Non-pigmented ciliary epithelial cell (primary cell): ENCODE data around the gene RBM27.
"Not testable (repeated sequence)": the region's sequence is repeated elsewhere in the genome, so short reads cannot be mapped to it uniquely, and the experiment has no call there.

Source experiments
- DNase-seq: peaks from one replicate; pipeline ENCODE4 v3.0.0-alpha.2; 2010; ENCODE audit warnings: low read depth

The RBM27 gene

GRCh38 chr5:146203011-146203871, at the start of gene RBM27:
TSS of gene RBM27 (plus strand) at chr5:146203605. CDS start at chr5:146203766, 161 bp downstream.
- peak; percentile 97 for DNase-seq

GRCh38 chr5:146158255-146158654, 45.1 kb upstream of the RBM27 start:
- DNase-seq = no peak

- DNase-seq = no peak
Observed at GRCh38 chr5:146164382-146164781, 39.0 kb upstream of the RBM27 start.

- DNase-seq = no peak
Observed at GRCh38 chr5:146165460-146165859, 37.9 kb upstream of the RBM27 start.

GRCh38 chr5:146165903-146166302, 37.5 kb upstream of the RBM27 start:
- DNase-seq = no peak

- no peak for DNase-seq
Observed at GRCh38 chr5:146169076-146169475, 34.3 kb upstream of the RBM27 start.

- DNase-seq = not testable (repeated sequence)
Observed at GRCh38 chr5:146173049-146173448, 30.4 kb upstream of the RBM27 start.

- DNase-seq = no peak
Observed at GRCh38 chr5:146173597-146173996, 29.8 kb upstream of the RBM27 start.

GRCh38 chr5:146176805-146177204, 26.6 kb upstream of the RBM27 start:
- no peak for DNase-seq

- DNase-seq = no peak
Observed at GRCh38 chr5:146179696-146180095, 23.7 kb upstream of the RBM27 start.

- not testable (repeated sequence) for DNase-seq
Observed at GRCh38 chr5:146183403-146183802, 20.0 kb upstream of the RBM27 start.

- no peak for DNase-seq
Observed at GRCh38 chr5:146185161-146185560, 18.2 kb upstream of the RBM27 start.

GRCh38 chr5:146188358-146188757, 15.0 kb upstream of the RBM27 start:
- DNase-seq = peak; percentile 58

- no peak for DNase-seq
Observed at GRCh38 chr5:146192571-146193043, 10.8 kb upstream of the RBM27 start.

- DNase-seq = peak; percentile 26
Observed at GRCh38 chr5:146193285-146193684, 10.1 kb upstream of the RBM27 start.

- DNase-seq = not testable (repeated sequence)
Observed at GRCh38 chr5:146194997-146195396, 8.4 kb upstream of the RBM27 start.

- DNase-seq = no peak
Observed at GRCh38 chr5:146196459-146197048, 6.9 kb upstream of the RBM27 start.

GRCh38 chr5:146199176-146199815, 4.1 kb upstream of the RBM27 start:
- no peak for DNase-seq

GRCh38 chr5:146201795-146202194, 1.6 kb upstream of the RBM27 start:
- DNase-seq = not testable (repeated sequence)

- no peak for DNase-seq
Observed at GRCh38 chr5:146203872-146204192, 427 bp downstream of the RBM27 start.

- DNase-seq = no peak
Observed at GRCh38 chr5:146205499-146206202, 2.2 kb downstream of the RBM27 start.

- no peak for DNase-seq
Observed at GRCh38 chr5:146206257-146206656, 2.9 kb downstream of the RBM27 start.
